Duodenal mucosa (tissue), 2 donors: Measurements from ENCODE around the gene CCDC39.

Experiments used
- H3K27ac ChIP-seq: one replicate; pipeline ENCODE4 v1.7.0; 2013; ENCODE audit warnings: low read depth, low read length
- H3K27me3 ChIP-seq, 2 donors: one replicate each; pipeline ENCODE4 v1.7.0; 2013; ENCODE audit warnings: low read length in 2 of 2, control low read depth in 1 of 2; ENCODE audit not compliant: insufficient read depth in 2 of 2, control insufficient read depth in 1 of 2
- H3K36me3 ChIP-seq, 2 donors: one replicate each; pipeline ENCODE4 v1.7.0; 2013; ENCODE audit warnings: low read length in 2 of 2, control low read depth in 1 of 2; ENCODE audit not compliant: insufficient read depth in 2 of 2, control insufficient read depth in 1 of 2
- H3K4me1 ChIP-seq, 2 donors: one replicate each; pipeline ENCODE4 v1.7.0; 2013; ENCODE audit warnings: low read length in 2 of 2, control low read depth in 1 of 2; ENCODE audit not compliant: insufficient read depth in 2 of 2, control insufficient read depth in 1 of 2
- H3K4me3 ChIP-seq, 2 donors: one replicate each; pipeline ENCODE4 v1.7.0; 2013; ENCODE audit warnings: low read length in 2 of 2, low read depth in 1 of 2
- H3K9ac ChIP-seq, 2 donors: one replicate each; pipeline ENCODE4 v1.7.0; 2013; ENCODE audit warnings: low read length in 2 of 2, low read depth in 1 of 2
- H3K9me3 ChIP-seq, 2 donors: one replicate each; pipeline ENCODE4 v1.7.0; 2013; ENCODE audit warnings: low read length in 2 of 2, control low read depth in 1 of 2; ENCODE audit not compliant: control insufficient read depth in 1 of 2

CCDC39 gene

DNA sequence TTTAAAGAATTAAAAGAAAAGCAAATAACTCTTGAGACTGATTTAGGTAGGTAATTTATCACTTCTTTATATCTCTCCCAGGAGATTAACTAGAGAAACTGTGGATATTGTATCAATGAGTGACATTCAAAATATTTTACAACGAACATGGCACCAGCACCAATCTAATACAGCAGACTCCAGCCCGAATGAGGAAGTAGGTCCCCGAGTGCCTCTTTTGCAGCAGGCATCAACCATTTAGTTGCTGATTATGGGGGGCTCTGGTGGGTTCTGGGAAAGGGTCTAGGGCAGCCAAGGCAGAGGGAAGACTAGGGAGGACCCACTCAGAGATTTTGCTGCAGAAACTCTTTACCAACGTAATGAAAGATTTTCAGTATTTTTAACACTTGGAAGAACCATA is 109.1 kb downstream of the CCDC39 start:
- Histone ChIP-seq H3K9ac (no peak overlapping the region), H3K4me3 (no peak overlapping the region), H3K4me1 (no peaks in the 10 kb centered on the region), H3K36me3 (no peaks in the 10 kb centered on the region), H3K27ac (no peak overlapping the region), H3K27me3 (no peaks in the 10 kb centered on the region), H3K9me3 (no peaks in the 10 kb centered on the region)

DNA sequence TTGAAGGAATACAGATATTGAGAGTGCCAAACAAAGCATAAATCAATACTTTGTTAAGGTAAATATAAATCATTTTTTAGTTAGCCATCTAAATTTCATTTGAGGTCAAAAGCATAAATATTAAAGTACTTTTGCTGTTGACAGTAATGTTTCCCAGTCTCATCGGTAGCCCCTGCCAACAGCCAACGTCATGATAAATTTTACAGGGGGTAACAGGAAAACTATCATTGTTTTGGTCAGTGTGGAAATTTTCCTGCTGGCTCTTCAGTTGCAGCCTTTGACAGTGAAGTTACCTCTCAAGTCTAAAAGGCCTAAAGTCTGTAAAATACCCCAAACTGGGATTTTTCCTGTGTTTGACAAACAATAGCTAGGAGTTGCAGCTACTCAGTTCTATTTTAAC is 114.6 kb downstream of the CCDC39 start:
- Histone ChIP-seq H3K36me3 (no peaks in the 10 kb centered on the region), H3K27me3 (no peaks in the 10 kb centered on the region), H3K9ac (no peak overlapping the region), H3K4me3 (no peak overlapping the region), H3K4me1 (no peaks in the 10 kb centered on the region), H3K27ac (no peak overlapping the region), H3K9me3 (no peaks in the 10 kb centered on the region)
